Measurements from ENCODE around the gene KCNT2. TPM values are rescaled to one million over a fixed set of nuclear protein-coding genes. Genes with fewer than 3 reads are reported as not detected.

The KCNT2 gene
- total RNA-seq, 2 experiments from 2014 or later: not detected

GRCh38 chr1:196380316-196380715 is 227.9 kb downstream of the KCNT2 start:
- H3K27me3 Mint-ChIP-seq: no peaks in the 10 kb centered on the region
- H3K4me3 Mint-ChIP-seq: no peak overlapping the region
- ChIA-PET CTCF (no interaction called here), POLR2A (no interaction called here)
- no peaks in the 10 kb centered on the region for H3K9me3 Mint-ChIP-seq
- H3K4me1 Mint-ChIP-seq: peaks cover 4% of the 10 kb centered on the region
- no peak for DNase-seq
- no peaks in the 10 kb centered on the region for H3K36me3 Mint-ChIP-seq (ENCODE audit: low read depth)
- no peak overlapping the region for H3K27ac Mint-ChIP-seq

GRCh38 chr1:196377811-196378210 is 230.4 kb downstream of the KCNT2 start:
- Mint-ChIP-seq H3K36me3 (ENCODE audit: low read depth) (no peaks in the 10 kb centered on the region), H3K27me3 (no peaks in the 10 kb centered on the region), H3K27ac (no peak overlapping the region), H3K9me3 (no peaks in the 10 kb centered on the region), H3K4me1 (peaks cover 4% of the 10 kb centered on the region), H3K4me3 (no peak overlapping the region)
- POLR2A ChIA-PET: no interaction called here
- DNase-seq: no peak
- CTCF ChIA-PET: no interaction called here

DNA sequence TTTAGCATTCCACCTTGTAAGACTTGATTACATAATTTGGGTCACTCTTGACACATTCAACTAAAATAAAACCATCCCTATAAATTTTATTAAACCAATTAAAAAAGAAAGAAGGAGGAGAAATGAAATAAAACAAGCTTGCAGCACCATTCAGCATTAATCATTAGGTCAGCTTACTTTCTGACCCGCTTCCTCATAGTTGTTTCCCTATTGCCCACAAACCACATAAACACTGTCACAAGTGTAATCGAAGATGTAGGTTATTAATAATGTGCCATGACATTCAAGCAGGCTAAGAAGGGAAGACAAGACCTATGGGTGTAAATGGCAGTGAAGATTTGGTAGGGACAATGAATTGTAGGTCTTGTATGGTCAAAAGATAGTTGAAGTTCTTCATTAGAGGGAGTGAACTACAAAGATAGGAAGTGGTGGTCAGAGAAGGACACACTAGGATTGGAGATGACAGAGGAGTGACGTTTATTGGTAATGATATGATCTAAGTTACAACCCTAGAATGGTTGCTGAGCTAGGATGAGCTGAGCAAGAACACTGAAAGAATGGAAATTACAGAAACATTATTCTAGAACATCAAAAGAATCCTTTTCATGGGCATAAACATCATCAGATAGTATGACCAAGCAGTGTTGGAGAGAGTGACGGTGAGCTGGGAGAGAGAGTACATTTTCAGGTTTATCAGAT is 231.5 kb downstream of the KCNT2 start:
- Mint-ChIP-seq H3K4me1 (peaks cover 4% of the 10 kb centered on the region), H3K36me3 (ENCODE audit: low read depth) (no peaks in the 10 kb centered on the region), H3K9me3 (no peaks in the 10 kb centered on the region), H3K27me3 (no peaks in the 10 kb centered on the region), H3K4me3 (no peak overlapping the region), H3K27ac (no peak overlapping the region)
- ChIA-PET POLR2A (no interaction called here), CTCF (no interaction called here)
- no peak for DNase-seq

GRCh38 chr1:196373798-196374197 is 234.4 kb downstream of the KCNT2 start:
- no peaks in the 10 kb centered on the region for H3K27me3 Mint-ChIP-seq
- H3K36me3 Mint-ChIP-seq (ENCODE audit: low read depth): no peaks in the 10 kb centered on the region

DNA sequence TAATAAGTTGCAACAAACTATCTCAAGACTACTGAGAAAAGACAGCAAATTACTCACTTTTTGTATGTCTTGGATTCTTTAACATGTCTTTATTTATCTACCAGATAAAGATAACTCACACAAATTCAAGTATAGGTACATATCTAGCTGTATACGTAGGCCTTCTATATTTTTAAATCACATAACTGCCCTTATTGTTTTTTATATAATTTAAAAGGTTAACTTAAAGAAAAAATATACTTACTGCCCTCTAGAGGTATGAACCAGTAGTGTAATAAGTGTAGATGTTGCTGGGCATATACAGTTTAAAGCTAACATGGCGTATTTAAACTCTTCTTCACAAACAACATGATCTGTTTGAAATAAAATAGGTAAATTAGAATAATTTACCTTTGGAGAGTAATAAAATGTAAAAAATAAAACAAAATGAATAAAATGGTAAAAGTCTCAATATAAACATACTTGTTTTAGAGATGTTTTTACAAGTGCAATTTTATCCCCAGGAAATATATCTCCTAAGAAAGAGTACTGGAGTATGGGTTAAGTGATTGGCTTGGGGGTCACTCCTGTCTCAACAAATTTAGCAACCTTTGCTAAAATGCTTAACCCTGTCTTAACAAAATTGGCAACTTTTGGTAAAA is 235.2 kb downstream of the KCNT2 start:
- DNase-seq: no peak
- H3K27me3 Mint-ChIP-seq: no peaks in the 10 kb centered on the region
- H3K4me3 Mint-ChIP-seq: no peak overlapping the region
- POLR2A ChIA-PET: no interaction called here
- no peak overlapping the region for H3K27ac Mint-ChIP-seq
- no peaks in the 10 kb centered on the region for H3K9me3 Mint-ChIP-seq
- CTCF ChIA-PET: interaction anchor here (1.1 to 1.2 kb wide), 2 partner anchors 11 to 14 kb away, joined by 3 to 4 read pairs; no protein-coding TSS in a partner anchor
- no peaks in the 10 kb centered on the region for H3K36me3 Mint-ChIP-seq (ENCODE audit: low read depth)
- peaks cover 4% of the 10 kb centered on the region for H3K4me1 Mint-ChIP-seq

More at GRCh38 chr1:196373798-196374197, 234.4 kb downstream of the KCNT2 start:
- Mint-ChIP-seq H3K4me3 (no peak overlapping the region), H3K4me1 (peaks cover 4% of the 10 kb centered on the region), H3K27ac (no peak overlapping the region), H3K9me3 (no peaks in the 10 kb centered on the region)
- no peak for DNase-seq
- POLR2A ChIA-PET: no interaction called here
- CTCF ChIA-PET: no interaction called here

DNA sequence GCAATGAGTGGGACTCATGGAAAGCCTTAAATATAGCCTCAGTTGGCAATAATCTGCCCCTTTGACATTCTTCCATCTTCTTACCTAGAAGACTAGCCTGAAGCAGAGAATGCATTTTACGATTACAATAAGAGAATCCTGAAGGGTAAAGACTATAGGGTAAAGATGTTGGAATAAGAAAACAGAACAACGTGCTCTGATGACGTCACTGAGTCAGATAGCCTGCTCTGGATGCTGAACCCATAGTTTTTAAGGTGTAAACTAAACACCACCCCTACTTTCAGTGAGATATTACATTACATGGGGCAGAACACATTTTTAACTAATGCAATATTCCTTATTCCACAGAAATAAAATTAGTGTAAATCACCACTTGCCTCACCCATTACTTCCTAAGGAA is 240.4 kb downstream of the KCNT2 start:
- no peak for DNase-seq
- H3K4me1 Mint-ChIP-seq: no peaks in the 10 kb centered on the region
- H3K9me3 Mint-ChIP-seq: no peaks in the 10 kb centered on the region
- CTCF ChIA-PET: no interaction called here
- no peak overlapping the region for H3K27ac Mint-ChIP-seq
- POLR2A ChIA-PET: no interaction called here
- H3K36me3 Mint-ChIP-seq (ENCODE audit: low read depth): no peaks in the 10 kb centered on the region
- no peaks in the 10 kb centered on the region for H3K27me3 Mint-ChIP-seq
- no peak overlapping the region for H3K4me3 Mint-ChIP-seq

GRCh38 chr1:196366817-196367495 is 241.3 kb downstream of the KCNT2 start:
- no peak for DNase-seq
- ChIA-PET POLR2A (no interaction called here), CTCF (no interaction called here)
- no peak overlapping the region for H3K27ac Mint-ChIP-seq
- no peaks in the 10 kb centered on the region for H3K27me3 Mint-ChIP-seq
- no peaks in the 10 kb centered on the region for H3K4me1 Mint-ChIP-seq
- no peaks in the 10 kb centered on the region for H3K9me3 Mint-ChIP-seq
- no peaks in the 10 kb centered on the region for H3K36me3 Mint-ChIP-seq (ENCODE audit: low read depth)
- no peak overlapping the region for H3K4me3 Mint-ChIP-seq

GRCh38 chr1:196361112-196361714 is 247.0 kb downstream of the KCNT2 start:
- H3K36me3 Mint-ChIP-seq (ENCODE audit: low read depth): no peaks in the 10 kb centered on the region

DNA sequence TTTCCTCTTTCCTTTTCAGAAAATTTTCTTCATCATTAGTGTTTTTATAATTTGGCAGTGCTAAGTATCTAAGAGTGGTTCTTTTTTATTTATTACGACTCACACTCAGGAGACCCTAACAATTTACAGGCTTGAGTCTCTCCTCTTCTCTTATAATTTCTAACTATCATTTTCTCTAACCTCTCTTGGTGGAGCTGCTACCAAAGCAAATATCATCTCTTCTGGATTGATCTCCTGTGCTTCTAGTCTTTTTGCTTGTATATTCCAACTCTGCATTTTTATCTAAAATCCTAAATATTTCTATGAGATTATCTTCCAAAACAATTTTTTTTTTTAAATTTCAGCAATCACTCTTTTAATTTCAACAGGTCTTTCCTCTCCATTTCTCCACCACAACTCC is 250.3 kb downstream of the KCNT2 start:
- no peaks in the 10 kb centered on the region for H3K4me1 Mint-ChIP-seq
- no peak for DNase-seq
- H3K4me3 Mint-ChIP-seq: no peak overlapping the region
- POLR2A ChIA-PET: interaction anchor here (1.2 kb wide), 1 partner anchor 10 kb away, joined by 3 read pairs; no protein-coding TSS in a partner anchor
- CTCF ChIA-PET: no interaction called here
- H3K27me3 Mint-ChIP-seq: no peaks in the 10 kb centered on the region
- H3K27ac Mint-ChIP-seq: no peak overlapping the region
- H3K36me3 Mint-ChIP-seq (ENCODE audit: low read depth): no peaks in the 10 kb centered on the region
- no peaks in the 10 kb centered on the region for H3K9me3 Mint-ChIP-seq

More at GRCh38 chr1:196361112-196361714, 247.0 kb downstream of the KCNT2 start:
- Mint-ChIP-seq H3K27me3 (no peaks in the 10 kb centered on the region), H3K9me3 (no peaks in the 10 kb centered on the region), H3K4me3 (no peak overlapping the region), H3K27ac (no peak overlapping the region), H3K4me1 (no peaks in the 10 kb centered on the region)
- no peak for DNase-seq
- POLR2A ChIA-PET: no interaction called here
- CTCF ChIA-PET: no interaction called here

GRCh38 chr1:196355206-196355786 is 252.9 kb downstream of the KCNT2 start:
- POLR2A ChIA-PET: no interaction called here
- Mint-ChIP-seq H3K27ac (no peak overlapping the region), H3K27me3 (no peaks in the 10 kb centered on the region), H3K4me3 (no peak overlapping the region), H3K9me3 (no peaks in the 10 kb centered on the region), H3K4me1 (no peaks in the 10 kb centered on the region), H3K36me3 (ENCODE audit: low read depth) (no peaks in the 10 kb centered on the region)
- no peak for DNase-seq
- CTCF ChIA-PET: interaction anchor here (1.4 kb wide), 1 partner anchor 306 kb away, joined by 6 read pairs; no protein-coding TSS in a partner anchor

GRCh38 chr1:196344453-196344852 is 263.8 kb downstream of the KCNT2 start:
- Mint-ChIP-seq H3K4me3 (no peak overlapping the region), H3K27ac (no peak overlapping the region), H3K9me3 (no peaks in the 10 kb centered on the region), H3K27me3 (no peaks in the 10 kb centered on the region), H3K36me3 (ENCODE audit: low read depth) (no peaks in the 10 kb centered on the region), H3K4me1 (no peaks in the 10 kb centered on the region)
- POLR2A ChIA-PET: no interaction called here
- no peak for DNase-seq
- CTCF ChIA-PET: no interaction called here

- CTCF ChIA-PET: no interaction called here
- no peaks in the 10 kb centered on the region for H3K36me3 Mint-ChIP-seq (ENCODE audit: low read depth)
These were observed 283.9 kb downstream of the KCNT2 start for GRCh38 chr1:196324345-196324744.

GRCh38 chr1:196323869-196324268 is 284.4 kb downstream of the KCNT2 start:
- H3K4me3 Mint-ChIP-seq: no peak overlapping the region
- no peaks in the 10 kb centered on the region for H3K9me3 Mint-ChIP-seq
- no peaks in the 10 kb centered on the region for H3K4me1 Mint-ChIP-seq
- no peak overlapping the region for H3K27ac Mint-ChIP-seq
- H3K36me3 Mint-ChIP-seq (ENCODE audit: low read depth): no peaks in the 10 kb centered on the region
- POLR2A ChIA-PET: no interaction called here
- no peak for DNase-seq
- H3K27me3 Mint-ChIP-seq: no peaks in the 10 kb centered on the region
- CTCF ChIA-PET: no interaction called here

More at GRCh38 chr1:196324345-196324744, 283.9 kb downstream of the KCNT2 start:
- Mint-ChIP-seq H3K27me3 (no peaks in the 10 kb centered on the region), H3K4me1 (no peaks in the 10 kb centered on the region), H3K27ac (no peak overlapping the region), H3K9me3 (no peaks in the 10 kb centered on the region), H3K4me3 (no peak overlapping the region)
- DNase-seq: no peak
- POLR2A ChIA-PET: no interaction called here
